Measurements from ENCODE around the gene KRTAP10-7.

DNA sequence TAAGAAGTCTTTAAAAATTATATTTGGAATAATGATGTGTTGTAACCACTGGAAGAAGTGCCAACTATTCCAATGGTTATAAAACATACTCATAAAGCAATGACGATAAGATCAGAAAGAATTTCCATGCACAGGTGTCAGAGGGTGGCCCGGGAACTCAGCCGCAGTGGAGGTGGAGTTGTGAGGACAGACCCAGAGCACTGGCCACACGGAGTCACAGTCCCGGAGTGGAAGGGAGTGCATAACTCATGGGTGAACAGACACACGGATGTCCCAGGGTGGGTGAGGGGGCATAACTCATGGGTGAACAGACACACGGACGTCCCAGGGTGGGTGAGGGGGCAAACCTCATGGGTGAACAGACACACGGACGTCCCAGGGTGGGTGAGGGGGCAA lies 24.4 kb upstream of the KRTAP10-7 start:
- TF ChIP-seq, protein P1, sequence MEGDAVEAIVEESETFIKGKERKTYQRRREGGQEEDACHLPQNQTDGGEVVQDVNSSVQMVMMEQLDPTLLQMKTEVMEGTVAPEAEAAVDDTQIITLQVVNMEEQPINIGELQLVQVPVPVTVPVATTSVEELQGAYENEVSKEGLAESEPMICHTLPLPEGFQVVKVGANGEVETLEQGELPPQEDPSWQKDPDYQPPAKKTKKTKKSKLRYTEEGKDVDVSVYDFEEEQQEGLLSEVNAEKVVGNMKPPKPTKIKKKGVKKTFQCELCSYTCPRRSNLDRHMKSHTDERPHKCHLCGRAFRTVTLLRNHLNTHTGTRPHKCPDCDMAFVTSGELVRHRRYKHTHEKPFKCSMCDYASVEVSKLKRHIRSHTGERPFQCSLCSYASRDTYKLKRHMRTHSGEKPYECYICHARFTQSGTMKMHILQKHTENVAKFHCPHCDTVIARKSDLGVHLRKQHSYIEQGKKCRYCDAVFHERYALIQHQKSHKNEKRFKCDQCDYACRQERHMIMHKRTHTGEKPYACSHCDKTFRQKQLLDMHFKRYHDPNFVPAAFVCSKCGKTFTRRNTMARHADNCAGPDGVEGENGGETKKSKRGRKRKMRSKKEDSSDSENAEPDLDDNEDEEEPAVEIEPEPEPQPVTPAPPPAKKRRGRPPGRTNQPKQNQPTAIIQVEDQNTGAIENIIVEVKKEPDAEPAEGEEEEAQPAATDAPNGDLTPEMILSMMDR (conservative IDR thresholded peaks at IDR 0.05): no peak
- TF ChIP-seq ZFX (IDR thresholded peaks at IDR 0.05): no peak
